Left colon (tissue), 2 donors: ENCODE measurements around the gene SIAH3. TPM values are rescaled to one million over a fixed set of nuclear protein-coding genes. Genes with fewer than 3 reads are reported as not detected.
"Not testable (repeated sequence)": the region's sequence is repeated elsewhere in the genome, so short reads cannot be mapped to it uniquely, and the experiment has no call there.

Experiments
- ATAC-seq: fragments of 200-7000 bp; cut with Tn5 transposase; one replicate; pipeline ENCODE4 v1.9.1; 2020; ENCODE audit warnings: mild to moderate bottlenecking, moderate library complexity
- DNase-seq, 2 donors: peaks; one replicate each; pipeline ENCODE4 v3.0.0-alpha.2; 2020
- intact Hi-C, 2 donors: fragments of 100-400 bp; cut with DNase I in 1 of 2; cut with micrococcal nuclease in 1 of 2; formaldehyde crosslinking; loops; one replicate each; pipeline versions ENCODE4 v1.11.2 to v1.14.0; 2022; cut with DNase I, micrococcal nuclease
- long read RNA-seq: library from polyadenylated mRNA; unstranded; transcript quantifications from one replicate; pipeline ENCODE4 v2.0.0, GENCODE V29; 2021
- total RNA-seq, 2 donors: library from RNA; stranded (reverse); fragmentation: NEBNext Ultra II Directional; extraction: Animal tissue kit (Norgen Biotek cat#: 25700); gene quantifications; one replicate each; pipeline ENCODE4 v1.2.1, GENCODE V29; 2021
- donor health status: DM: no; HTN: no; CAD: no.
- donor health status: DM: yes; HTN: yes; CAD: no.

SIAH3 gene, protein sequence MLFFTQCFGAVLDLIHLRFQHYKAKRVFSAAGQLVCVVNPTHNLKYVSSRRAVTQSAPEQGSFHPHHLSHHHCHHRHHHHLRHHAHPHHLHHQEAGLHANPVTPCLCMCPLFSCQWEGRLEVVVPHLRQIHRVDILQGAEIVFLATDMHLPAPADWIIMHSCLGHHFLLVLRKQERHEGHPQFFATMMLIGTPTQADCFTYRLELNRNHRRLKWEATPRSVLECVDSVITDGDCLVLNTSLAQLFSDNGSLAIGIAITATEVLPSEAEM
- total RNA-seq, result not detected
- long read RNA-seq, result 0 reads

DNA sequence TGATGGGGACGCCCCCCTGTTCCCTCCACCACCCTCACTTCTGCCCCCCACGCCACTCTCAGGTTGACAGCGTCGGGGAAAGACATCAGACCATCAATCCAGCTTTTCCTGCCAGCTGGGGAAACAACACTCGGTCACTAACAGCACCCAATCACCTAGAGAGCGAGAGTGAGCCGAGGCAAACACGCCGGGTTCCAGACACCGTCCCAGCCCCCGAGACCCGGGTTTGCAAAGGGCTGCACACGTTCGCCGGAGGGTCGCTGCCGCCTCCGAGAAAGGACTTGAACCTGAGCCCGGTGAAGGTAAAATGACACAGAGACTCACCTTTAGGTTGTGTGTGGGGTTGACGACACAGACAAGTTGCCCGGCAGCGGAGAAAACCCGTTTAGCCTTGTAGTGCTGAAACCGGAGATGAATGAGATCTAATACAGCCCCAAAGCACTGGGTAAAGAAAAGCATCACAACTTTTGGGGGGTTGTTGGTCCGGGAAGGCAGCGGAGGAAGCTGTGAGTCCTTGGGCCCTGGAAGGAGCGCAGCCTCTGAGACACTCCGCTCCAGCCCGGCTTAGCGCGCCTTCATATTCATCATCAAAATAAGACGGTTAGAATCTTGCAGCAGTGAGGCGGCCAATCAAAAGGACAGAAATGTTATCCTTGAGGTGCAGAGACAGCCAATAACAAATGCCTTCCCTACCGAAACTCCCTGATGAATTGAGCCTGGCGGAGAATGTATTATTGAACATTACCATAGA lies at the start of gene SIAH3:
Gene SIAH3, minus strand, starts transcription at position 583 of the 751 bp plus-strand sequence. Its CDS starts 124 bp downstream, at position 459.
- DNase-seq, result no peak
- intact Hi-C loops, result no loop called here
- ATAC-seq, result no peak

DNA sequence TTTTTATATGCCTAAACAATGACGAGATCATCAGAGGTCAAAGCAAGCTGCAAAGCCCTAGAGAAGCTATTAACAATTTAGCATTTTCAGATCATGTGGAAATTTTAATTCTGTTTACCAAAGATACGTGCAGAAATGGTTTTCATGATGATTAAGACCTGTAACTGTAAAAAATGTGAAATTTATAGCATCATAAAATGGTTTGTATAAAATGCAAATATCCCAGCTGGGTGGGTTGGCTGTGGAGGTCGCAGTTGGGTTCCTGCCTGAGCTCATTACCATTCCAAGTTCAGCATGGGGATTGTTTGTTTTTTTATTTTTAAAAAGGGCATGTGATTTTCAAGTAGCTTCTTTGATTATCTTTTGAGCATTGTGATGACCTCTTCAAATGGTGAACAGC lies 47.9 kb upstream of the SIAH3 start:
- DNase-seq (no peak), ATAC-seq (no peak)
- intact Hi-C loops, result no loop called here

DNA sequence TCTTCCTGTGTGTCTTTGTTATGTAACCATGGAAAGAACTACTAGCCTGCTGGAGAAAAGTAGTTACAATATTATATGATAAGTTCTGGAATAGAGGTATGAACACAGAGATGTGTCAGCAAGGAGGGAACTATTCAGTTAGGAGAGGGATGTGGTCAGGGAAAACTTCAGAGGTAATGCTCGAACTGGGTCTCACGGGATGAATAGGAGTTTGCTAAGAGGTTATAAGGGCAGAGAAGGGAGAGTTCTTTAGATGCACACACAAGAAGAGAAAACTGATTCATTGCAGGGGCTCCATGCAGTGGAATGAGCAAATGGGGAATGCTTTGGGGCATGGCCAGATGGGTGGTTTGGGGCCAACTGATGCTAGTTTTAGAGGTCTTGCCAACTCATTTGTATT lies 46.0 kb upstream of the SIAH3 start:
- intact Hi-C loops, result no loop called here
- DNase-seq (no peak), ATAC-seq (no peak)

DNA sequence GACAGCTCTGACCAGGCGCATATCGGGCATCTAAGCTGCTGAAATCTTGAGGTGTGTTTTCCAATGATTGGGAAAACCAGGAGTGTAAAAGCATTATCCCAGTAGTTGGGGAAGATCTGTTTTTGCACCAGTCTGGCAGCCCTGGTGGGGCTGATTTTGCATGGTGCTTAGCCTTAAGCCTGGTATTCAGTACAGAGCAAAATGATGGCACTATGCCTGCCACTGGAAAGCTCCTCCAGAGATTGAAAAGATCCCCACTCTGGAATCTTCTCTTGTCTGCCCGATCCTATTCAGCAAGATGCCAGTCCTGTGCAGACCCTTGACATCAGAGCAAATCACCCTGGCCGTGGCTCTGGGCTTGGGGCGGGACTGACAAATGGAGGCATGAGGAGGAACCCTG lies 44.7 kb upstream of the SIAH3 start:
- no peak for ATAC-seq
- DNase-seq, result no peak
- intact Hi-C loops, result no loop called here

DNA sequence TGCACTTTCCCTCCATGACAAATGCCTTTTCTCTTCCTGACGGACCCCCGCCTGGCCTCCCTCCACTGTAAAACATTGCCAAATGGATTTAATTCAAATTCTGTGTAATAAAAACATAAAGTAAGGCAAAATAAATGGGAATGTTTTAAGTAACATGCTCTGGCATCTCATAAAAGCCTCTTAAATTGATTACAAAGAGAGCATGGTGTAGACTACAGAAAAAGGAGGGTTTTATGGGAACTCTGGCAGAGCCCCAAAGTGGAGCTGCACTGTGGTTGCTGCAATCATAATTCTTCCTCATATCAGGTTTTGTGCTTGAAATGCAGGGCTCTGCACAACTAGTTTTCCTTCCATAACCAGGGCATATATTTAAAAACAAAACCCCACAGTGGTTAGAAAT lies 44.3 kb upstream of the SIAH3 start:
- DNase-seq (no peak), ATAC-seq (no peak)
- intact Hi-C loops, result no loop called here

DNA sequence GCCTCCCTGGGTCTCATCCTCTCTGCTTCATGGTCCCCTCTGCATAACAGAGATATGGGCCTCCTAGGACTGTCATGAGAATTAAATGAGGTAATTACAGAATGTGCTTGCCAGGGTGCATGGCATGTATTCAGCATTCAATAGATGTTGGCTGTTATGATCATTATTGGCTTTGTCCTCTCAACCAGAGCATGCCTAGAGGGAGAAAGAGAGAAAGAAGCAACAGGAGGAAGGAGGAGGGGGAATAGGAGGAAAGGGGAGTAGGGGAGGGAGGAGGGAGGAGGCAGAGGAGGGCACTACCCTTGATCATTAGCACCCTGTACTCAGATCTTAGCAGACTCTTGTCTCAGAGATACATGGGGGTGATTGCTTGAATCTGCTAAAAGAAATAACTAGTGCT lies 41.0 kb upstream of the SIAH3 start:
- DNase-seq (no peak), ATAC-seq (no peak)
- intact Hi-C loops, result no loop called here

DNA sequence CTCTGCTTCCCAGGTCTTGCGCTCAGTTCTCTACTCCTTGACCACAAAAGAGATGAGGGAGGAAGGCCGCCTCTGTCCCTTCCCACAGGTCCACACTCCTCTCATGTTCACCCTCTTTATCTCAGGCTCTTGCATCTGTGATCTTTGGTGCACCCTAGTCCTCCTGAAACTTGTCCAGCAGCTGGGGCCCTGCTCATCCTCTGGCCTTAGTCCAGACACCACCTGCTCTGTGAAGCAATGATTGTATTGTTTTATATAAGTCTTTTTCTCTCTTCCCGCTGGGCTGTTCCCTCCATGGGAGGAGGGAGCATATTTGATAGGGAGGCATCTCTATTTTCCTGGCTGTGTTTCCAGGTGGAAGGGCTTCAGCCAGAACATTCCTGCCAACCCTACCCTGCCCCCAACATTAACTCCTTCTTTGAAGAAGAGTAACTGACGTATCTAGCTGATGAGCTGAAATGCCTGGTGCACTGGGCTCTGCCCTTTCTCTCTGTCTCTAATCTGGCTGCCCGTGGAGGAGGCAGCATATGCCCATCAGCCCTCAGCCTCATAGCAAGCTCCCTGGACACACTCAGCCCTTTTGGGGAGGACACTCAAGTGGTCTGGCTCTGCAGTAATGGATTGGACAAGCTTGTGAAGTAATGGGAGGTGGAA lies 38.2 kb upstream of the SIAH3 start:
- intact Hi-C loops, result no loop called here
- no peak for DNase-seq
- no peak for ATAC-seq

DNA sequence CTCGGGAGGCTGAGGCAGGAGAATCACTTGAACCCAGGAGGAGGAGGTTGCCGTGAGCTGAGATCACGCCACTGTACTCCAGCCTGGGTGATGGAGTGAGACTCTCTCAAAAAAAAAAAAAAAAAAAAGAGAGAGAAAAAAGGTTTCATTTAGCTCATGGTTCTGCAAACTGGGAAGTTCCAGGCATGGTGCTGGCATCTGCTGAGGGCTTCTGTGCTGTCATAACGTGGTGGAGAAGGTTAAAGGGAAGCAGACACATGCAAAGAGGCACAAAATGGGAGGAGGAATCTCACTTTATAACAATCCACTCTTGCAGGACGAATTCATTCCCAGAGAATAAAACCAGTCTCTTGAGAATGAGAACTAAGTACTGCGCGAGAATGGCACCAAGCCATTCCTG lies 34.9 kb upstream of the SIAH3 start:
- DNase-seq, result no peak
- intact Hi-C loops, result no loop called here

DNA sequence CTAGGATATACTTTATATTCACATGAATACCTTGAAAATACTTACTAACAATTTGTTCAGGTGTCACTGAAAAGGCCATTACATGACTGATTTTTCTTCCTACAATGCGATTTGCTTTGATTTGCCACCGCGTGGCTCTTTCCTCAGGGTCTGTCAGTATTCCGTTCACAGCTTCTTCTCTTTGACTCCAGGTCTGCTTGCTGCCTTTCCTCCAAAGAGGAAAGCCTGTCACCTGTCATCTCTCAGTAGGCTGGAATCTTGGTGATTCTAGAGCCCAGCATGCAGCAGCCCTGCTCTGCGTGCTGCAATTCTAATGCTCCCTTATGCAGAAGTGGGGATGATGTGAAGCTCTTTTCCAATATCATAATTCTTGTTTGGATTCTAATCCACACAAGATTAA lies 33.6 kb upstream of the SIAH3 start:
- ATAC-seq (no peak), DNase-seq (no peak)
- intact Hi-C loops, result no loop called here

More for the DNA sequence above, 34.9 kb upstream of the SIAH3 start:
- no peak for ATAC-seq

DNA sequence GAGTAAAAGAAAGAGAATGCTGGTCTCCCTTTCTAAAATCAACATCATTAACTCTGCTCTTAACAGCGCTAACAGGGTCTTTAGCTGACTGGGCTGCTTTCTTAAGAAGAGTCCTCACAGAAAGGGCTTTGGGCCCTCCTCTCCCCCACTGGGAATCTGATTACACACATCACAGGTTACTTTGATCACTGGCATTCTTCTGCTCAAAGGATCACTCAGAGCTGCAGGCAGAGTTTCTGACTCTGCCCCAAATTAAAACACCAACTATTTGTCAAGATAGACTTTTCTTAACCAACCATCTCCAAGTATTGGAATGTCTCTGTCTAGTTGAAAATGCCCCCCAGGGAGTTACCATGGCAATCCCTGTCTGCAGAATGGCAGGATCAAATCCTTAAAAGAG lies 31.1 kb upstream of the SIAH3 start:
- intact Hi-C loops, result no loop called here
- DNase-seq (no peak), ATAC-seq (no peak)

DNA sequence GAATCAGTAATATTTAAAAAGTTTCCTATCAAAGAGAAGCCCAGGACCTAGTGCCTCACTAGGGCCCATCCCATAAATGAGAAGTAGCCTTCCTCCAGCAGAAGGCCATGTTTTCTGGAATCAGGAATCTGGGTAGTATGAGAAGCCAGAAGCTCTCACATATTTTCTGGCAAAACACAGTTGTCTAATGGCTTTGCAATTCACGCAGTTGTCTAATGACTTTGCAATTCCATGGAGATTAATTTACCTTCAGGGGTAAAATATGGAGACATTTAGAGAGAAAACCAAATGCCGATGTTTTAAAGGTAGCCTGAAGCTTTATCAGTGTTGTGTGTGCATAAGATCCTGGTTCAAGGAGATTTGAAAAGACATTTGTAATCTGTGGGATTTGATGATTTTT lies 29.8 kb upstream of the SIAH3 start:
- no peak for ATAC-seq
- DNase-seq, result no peak
- intact Hi-C loops, result no loop called here

DNA sequence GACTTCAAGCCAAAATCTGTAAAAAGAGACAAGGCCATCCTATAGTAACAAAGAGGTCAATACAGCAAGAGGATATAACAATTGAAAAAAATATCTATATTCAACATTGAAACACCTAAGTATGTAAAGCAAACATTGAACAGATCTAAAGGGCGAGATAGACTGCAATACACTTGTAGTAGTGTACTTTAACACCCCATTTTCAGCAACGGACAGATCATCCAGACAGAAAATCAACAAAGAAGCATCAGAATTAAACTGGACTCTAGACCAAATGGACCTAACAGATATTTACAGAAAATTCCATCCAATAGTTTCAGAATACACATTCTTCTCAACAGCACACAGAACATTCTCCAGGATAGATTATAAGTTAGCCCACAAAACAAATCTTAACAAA lies 28.7 kb upstream of the SIAH3 start:
- DNase-seq (no peak), ATAC-seq (no peak)
- intact Hi-C loops, result no loop called here

DNA sequence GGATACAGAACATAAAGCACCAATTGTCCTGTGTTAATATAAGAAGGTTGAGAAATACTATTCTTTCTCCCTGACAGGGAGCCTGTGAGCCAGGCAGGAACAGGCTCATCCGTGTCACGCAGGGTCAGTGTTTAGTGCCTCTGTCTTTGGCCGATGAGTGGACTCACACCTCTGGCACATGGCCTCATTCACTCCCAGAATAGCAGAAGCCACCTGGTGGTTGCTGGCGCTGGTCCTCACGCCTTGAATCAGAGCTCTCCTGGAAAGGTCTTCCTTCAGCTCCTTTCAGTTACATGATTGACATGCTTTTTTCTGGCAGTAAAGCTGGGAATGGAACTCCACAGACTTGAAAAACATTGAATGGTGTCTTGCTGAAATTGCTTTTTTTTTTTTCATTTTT lies 28.1 kb upstream of the SIAH3 start:
- intact Hi-C loops, result no loop called here
- peak; percentile 45 for ATAC-seq
- DNase-seq, result peak in 1 of 2 donors; percentile 35

DNA sequence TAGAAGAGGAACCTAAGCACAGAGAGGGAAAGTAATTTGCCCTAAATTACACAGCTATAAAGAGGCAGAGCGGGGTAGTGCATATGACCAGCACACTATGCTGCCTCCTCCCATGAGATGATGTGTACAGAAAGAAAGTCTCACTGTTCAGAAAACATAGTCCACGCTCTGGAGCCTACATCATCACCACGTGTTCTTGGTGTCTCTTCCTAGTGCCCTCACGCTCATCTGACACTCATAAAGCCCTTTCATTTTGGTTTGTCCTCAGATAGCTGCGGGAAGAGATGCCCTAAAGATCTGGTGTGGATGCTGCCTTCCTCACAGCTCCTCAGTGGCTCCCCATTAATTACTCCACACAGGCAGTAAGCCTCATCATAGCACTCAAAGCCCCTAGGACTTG lies 27.4 kb upstream of the SIAH3 start:
- intact Hi-C loops, result no loop called here
- no peak for ATAC-seq
- DNase-seq, result no peak

DNA sequence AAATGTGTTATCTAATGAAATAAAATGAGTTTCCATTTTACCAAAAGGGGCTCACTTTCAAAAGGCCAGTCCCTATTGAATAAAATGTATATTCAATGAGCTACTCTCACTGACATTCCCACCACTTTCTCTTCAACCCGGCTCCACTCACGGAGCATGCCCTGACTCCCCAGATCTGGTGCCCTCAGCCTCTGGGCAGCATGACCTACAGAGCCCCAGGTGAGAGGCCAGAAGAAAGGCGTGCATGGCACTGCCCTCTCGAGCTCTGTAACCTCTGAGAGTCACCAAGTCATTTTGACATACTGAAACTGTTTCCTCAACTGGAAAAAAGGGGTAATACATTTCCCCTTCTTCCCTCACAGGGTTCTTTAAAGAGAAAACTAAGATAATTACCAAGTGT lies 25.2 kb upstream of the SIAH3 start:
- intact Hi-C loops, result no loop called here
- no peak for DNase-seq
- ATAC-seq, result no peak

DNA sequence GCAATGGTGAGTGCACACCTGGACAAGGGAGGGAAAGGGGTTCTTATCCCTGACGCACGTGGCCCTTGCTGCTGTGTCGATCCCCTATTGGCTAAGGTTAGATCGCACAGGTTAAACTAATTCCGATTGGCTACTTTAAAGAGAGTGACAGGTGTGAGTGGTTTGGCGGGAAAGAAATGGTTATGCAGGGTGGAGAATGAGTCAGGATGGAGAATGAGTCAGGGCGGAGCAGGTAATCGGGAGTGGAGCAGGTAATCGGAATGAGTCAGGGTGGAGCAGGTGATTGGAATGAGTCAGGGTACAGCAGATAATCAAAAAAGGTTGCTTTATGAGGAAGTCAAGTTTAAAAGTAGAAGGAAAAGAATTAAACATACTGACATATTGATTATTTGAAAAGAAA lies 24.4 kb upstream of the SIAH3 start:
- intact Hi-C loops, result no loop called here
- ATAC-seq (no peak), DNase-seq (no peak)

DNA sequence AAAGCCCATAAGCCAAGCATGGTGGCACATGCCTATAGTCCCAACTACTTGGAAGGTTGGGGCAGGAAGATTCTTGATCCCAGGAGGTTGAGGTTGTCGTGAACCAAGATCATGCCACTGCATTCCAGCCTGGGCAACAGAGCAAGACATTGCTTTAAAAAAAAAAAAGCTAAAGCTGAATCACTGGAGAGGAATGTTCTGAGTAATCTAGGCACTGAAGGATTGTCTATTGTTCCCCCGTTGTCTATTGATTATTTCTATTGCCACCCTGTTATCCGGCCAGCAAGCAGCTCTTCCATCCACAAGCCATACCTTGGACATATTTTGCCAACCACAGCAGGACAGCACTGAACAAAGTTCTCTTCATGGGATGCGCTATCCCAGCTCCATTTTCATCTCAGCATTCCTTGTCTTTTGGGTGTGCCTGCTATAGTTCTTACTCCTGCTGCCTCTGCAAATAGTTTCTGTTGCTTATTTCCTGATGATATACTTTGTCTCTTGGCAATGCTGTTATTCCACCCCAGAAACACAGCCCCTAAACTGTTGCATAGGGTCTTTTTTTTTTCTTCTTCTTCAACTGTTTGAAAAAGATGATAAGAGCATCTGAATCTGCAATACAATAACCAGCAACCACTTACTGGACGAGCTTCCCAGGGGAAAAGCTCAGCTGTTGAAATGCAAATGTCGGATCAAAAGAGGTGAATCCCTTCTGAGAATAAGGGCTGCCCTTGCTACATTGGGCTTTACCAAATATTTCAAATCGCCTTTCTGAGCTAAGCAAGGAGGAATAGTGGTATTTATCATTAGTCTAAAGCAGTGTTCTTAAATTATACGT lies 22.2 kb upstream of the SIAH3 start:
- ATAC-seq (no peak), DNase-seq (no peak)
- intact Hi-C loops, result no loop called here

DNA sequence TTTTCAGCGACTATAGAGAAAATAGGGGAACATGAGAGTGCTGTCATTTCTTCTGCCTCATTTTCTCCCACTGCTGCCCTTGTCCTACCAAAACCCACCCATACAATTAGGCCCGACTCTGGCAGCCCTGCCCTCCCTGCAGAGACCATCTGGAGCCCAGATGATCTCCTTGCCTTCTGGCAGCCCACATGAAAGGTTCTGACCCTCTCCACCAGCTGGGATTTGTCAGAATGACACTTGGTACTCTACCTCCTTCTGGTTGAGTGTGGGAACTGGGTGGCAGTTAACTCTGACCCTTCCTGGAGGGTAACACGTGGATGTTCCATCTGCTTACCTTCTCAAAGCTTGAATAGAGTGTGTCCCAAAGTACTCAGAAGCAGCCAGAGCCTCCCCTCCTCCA lies 21.0 kb upstream of the SIAH3 start:
- DNase-seq (no peak), ATAC-seq (no peak)
- intact Hi-C loops, result no loop called here

DNA sequence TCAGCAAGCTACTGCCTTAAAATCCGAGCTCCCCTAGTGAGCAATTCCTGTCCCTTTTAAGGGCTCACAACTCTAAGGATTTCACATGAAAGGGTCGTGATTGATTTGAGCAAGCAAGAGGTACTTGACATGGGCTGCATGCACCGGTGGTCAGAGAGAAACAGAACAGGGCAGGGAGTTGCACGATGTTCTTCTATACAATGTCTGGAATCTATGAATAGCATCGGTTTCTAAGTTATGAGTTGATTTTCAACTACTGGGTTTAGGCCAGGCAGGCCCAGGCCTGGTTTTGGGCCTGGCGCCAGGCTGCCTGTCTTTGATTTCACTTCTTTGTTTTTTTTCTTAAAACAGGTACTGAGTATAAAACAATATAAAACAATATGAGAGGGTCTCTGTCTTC lies 19.6 kb upstream of the SIAH3 start:
- intact Hi-C loops, DNase-seq, ATAC-seq: not testable (repeated sequence)
